Smooth muscle cell (in vitro differentiated cells): ENCODE measurements around the gene IQGAP3. TPM values are rescaled to one million over a fixed set of nuclear protein-coding genes. Genes with fewer than 3 reads are reported as not detected.
"Not testable (repeated sequence)": the region's sequence is repeated elsewhere in the genome, so short reads cannot be mapped to it uniquely, and the experiment has no call there.

Experiments used
- DNase-seq: peaks from one replicate; lab custom pipeline; 2025; ENCODE audit not compliant: unreplicated experiment; lab: John Stamatoyannopoulos, UW
- H2AFZ ChIP-seq: fragments of 200-600 bp; sonication (generic); 2 replicates; pipeline ENCODE4 v1.6.0; 2016; ENCODE audit warnings: antibody characterized with exemption, low read depth, mild to moderate bottlenecking
- H3F3A ChIP-seq: fragments of 200-600 bp; sonication (generic); 2 replicates; pipeline ENCODE4 v1.6.0; 2017; ENCODE audit warnings: antibody characterized with exemption, low read depth
- H3K27ac ChIP-seq: fragments of 200-600 bp; sonication (generic); 2 replicates; pipeline ENCODE4 v1.5.1; 2016; ENCODE audit warnings: low read depth, mild to moderate bottlenecking
- H3K27me3 ChIP-seq: fragments of 200-600 bp; sonication (generic); 2 replicates; pipeline ENCODE4 v1.6.1; 2016; ENCODE audit warnings: low read depth, mild to moderate bottlenecking
- H3K36me3 ChIP-seq: fragments of 200-600 bp; sonication (generic); 2 replicates; pipeline ENCODE4 v1.5.1; 2016; ENCODE audit warnings: low read depth
- H3K4me1 ChIP-seq: fragments of 200-600 bp; sonication (generic); 2 replicates; pipeline ENCODE4 v1.5.1; 2016; ENCODE audit warnings: low read depth
- H3K4me2 ChIP-seq: fragments of 200-600 bp; sonication (generic); 2 replicates; pipeline ENCODE4 v1.6.0; 2016; ENCODE audit warnings: mild to moderate bottlenecking
- H3K4me3 ChIP-seq: fragments of 200-600 bp; sonication (generic); 2 replicates; pipeline ENCODE4 v1.5.1; 2016; ENCODE audit warnings: mild to moderate bottlenecking
- H3K79me2 ChIP-seq: fragments of 200-600 bp; sonication (generic); 2 replicates; pipeline ENCODE4 v1.6.0; 2016; ENCODE audit warnings: low read depth, mild to moderate bottlenecking
- H3K9ac ChIP-seq: fragments of 200-600 bp; sonication (generic); 2 replicates; pipeline ENCODE4 v1.6.0; 2016; ENCODE audit warnings: low read depth
- H3K9me3 ChIP-seq: fragments of 200-600 bp; sonication (generic); replicated peaks from 2 replicates; pipeline ENCODE4 v1.5.1; 2016; ENCODE audit warnings: low read depth
- H4K20me1 ChIP-seq: fragments of 200-600 bp; sonication (generic); 2 replicates; pipeline ENCODE4 v1.6.0; 2016; ENCODE audit warnings: low read depth
- WGBS: methylation state at CpG from one replicate; pipeline ENCODE4 v1.1.7; 2016; ENCODE audit warnings: low lambda C conversion rate; 5-methylcytosine and 5-hydroxymethylcytosine counted together
- polyA plus RNA-seq: library from polyadenylated mRNA; unstranded; fragments of >200 nt; fragmentation: Nextera tagmentation; extraction: Ambion mirVana; gene quantifications from 2 replicates; pipeline ENCODE4 v1.2.1, GENCODE V29; 2016
- total RNA-seq: library from RNA; depleted of rRNA; stranded (reverse); fragments of >200 nt; gene quantifications from 2 replicates; pipeline ENCODE4 v1.2.3, GENCODE V29; 2014
- TF ChIP-seq, protein P1 (sequence below): fragments of 200-600 bp; sonication (generic); IDR thresholded peaks from 2 replicates; pipeline ENCODE4 v1.5.1; 2017; ENCODE audit warnings: borderline replicate concordance, mild to moderate bottlenecking, antibody characterized with exemption; ENCODE audit not compliant: insufficient read depth, poor library complexity, severe bottlenecking

IQGAP3 gene
- total and polyA plus RNA-seq, 2 experiments from 2014 or later, result 2.6 to 2.9 TPM

DNA sequence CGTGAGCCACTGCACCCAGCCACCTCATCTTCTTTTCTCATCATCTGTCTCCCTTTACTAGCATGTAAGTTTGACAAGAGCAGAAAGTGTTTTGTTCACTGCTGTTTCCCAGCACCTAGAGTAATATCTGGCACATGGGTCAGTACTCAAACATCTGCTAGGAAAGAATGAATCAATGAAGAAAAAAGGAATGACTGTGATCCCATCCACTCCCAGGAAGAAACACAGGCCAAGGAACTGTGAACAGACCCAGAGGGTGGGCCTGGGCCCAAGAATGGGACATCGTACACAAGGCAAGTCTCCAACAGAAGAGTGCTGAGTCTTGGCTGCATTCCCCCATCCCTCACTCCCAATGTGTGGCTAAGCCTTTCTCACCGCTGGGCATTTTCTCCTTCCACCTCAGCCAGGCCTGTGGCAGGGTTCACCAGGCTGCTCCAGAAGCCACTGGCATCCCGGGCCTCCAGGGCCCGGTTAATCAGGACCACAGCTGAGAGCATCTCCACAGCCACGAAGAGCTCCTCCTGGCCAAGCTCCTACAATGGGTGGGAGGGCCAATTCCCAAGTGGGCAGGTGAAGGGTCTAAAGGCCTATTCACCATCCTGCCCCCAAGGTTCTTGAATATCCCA, 18.4 kb downstream of the IQGAP3 start:
- Histone ChIP-seq H3F3A (no peaks in the 10 kb centered on the region), H3K36me3 (no peaks in the 10 kb centered on the region)
- WGBS, result 97% methylated on average over 6 of the region's 6 CpGs

GRCh38 chr1:156552937-156553336, 19.4 kb downstream of the IQGAP3 start:
- DNase-seq, result not testable (repeated sequence)

More for the DNA sequence above, 18.4 kb downstream of the IQGAP3 start:
- Histone ChIP-seq H3K4me3 (no peak overlapping the region), H3K9ac (no peak overlapping the region), H4K20me1 (no peaks in the 10 kb centered on the region), H3K9me3 (no peaks in the 10 kb centered on the region), H3K4me1 (no peaks in the 10 kb centered on the region), H3K27ac (no peak overlapping the region), H3K4me2 (no peak overlapping the region), H2AFZ (no peak overlapping the region), H3K79me2 (no peaks in the 10 kb centered on the region), H3K27me3 (no peaks in the 10 kb centered on the region)
- no peak for DNase-seq
- TF ChIP-seq, protein P1, sequence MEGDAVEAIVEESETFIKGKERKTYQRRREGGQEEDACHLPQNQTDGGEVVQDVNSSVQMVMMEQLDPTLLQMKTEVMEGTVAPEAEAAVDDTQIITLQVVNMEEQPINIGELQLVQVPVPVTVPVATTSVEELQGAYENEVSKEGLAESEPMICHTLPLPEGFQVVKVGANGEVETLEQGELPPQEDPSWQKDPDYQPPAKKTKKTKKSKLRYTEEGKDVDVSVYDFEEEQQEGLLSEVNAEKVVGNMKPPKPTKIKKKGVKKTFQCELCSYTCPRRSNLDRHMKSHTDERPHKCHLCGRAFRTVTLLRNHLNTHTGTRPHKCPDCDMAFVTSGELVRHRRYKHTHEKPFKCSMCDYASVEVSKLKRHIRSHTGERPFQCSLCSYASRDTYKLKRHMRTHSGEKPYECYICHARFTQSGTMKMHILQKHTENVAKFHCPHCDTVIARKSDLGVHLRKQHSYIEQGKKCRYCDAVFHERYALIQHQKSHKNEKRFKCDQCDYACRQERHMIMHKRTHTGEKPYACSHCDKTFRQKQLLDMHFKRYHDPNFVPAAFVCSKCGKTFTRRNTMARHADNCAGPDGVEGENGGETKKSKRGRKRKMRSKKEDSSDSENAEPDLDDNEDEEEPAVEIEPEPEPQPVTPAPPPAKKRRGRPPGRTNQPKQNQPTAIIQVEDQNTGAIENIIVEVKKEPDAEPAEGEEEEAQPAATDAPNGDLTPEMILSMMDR, result no peak

DNA sequence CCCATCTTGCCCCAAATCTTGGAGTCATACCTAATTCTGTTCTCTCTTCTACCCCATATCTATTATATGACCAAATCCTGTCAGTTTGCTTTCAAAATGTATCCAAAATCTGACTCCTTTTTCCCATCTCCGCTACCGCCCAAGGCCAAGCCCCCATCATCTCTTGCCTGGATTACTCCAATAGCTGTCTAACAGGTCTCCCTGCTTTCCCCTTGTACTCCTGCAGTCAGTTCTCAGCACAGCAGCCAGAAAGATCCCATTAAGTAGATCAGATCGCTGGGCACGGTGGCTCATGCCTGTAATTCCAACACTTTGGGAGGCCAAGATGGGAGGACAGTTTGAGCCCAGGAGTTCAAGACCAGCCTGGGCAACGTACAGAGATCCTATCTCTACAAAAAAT, 19.8 kb downstream of the IQGAP3 start:
- Histone ChIP-seq H4K20me1 (no peaks in the 10 kb centered on the region), H3K4me1 (no peaks in the 10 kb centered on the region), H3F3A (no peaks in the 10 kb centered on the region), H3K4me3 (no peak overlapping the region), H3K79me2 (no peaks in the 10 kb centered on the region), H3K27me3 (no peaks in the 10 kb centered on the region), H3K36me3 (no peaks in the 10 kb centered on the region), H2AFZ (no peak overlapping the region), H3K4me2 (no peak overlapping the region), H3K9me3 (no peaks in the 10 kb centered on the region), H3K9ac (no peak overlapping the region), H3K27ac (no peak overlapping the region)
- DNase-seq, result no peak
- TF ChIP-seq, protein P1, result no peak
- WGBS, result 76% methylated on average over 5 of the region's 5 CpGs

More at GRCh38 chr1:156552937-156553336, 19.4 kb downstream of the IQGAP3 start:
- H3K4me2 ChIP-seq, H3F3A ChIP-seq, H3K79me2 ChIP-seq, H3K27ac ChIP-seq, H2AFZ ChIP-seq, H3K36me3 ChIP-seq, H3K9me3 ChIP-seq, H3K27me3 ChIP-seq, H3K9ac ChIP-seq, H3K4me1 ChIP-seq, H4K20me1 ChIP-seq, H3K4me3 ChIP-seq: not testable (repeated sequence)
- 87% methylated on average over 4 of the region's 4 CpGs for WGBS

- Histone ChIP-seq H2AFZ (no peak overlapping the region), H3K4me3 (no peak overlapping the region), H3K27ac (no peak overlapping the region), H3F3A (no peaks in the 10 kb centered on the region), H3K79me2 (no peaks in the 10 kb centered on the region), H4K20me1 (no peaks in the 10 kb centered on the region), H3K9ac (no peak overlapping the region), H3K4me2 (no peak overlapping the region), H3K36me3 (no peaks in the 10 kb centered on the region), H3K4me1 (no peaks in the 10 kb centered on the region), H3K9me3 (no peaks in the 10 kb centered on the region), H3K27me3 (no peaks in the 10 kb centered on the region)
- DNase-seq, result no peak
- TF ChIP-seq, protein P1, result no peak
- WGBS, result 93% methylated on average over 6 of the region's 6 CpGs
Measured at GRCh38 chr1:156551869-156552268, 20.5 kb downstream of the IQGAP3 start.
